HG03457 (cell line): Measurements from ENCODE around the gene PIBF1.
"Not testable (repeated sequence)": the region's sequence is repeated elsewhere in the genome, so short reads cannot be mapped to it uniquely, and the experiment has no call there.

Source experiments
- ATAC-seq: cut with Tn5 transposase; IDR thresholded peaks from one replicate; pipeline ENCODE4 v1.9.1; 2021; ENCODE audit warnings: moderate number of reproducible peaks; ENCODE audit not compliant: unreplicated experiment

The PIBF1 gene

GRCh38 chr13:72901546-72901945 lies 119.6 kb downstream of the PIBF1 start:
- not testable (repeated sequence) for ATAC-seq

- ATAC-seq: no peak
These were observed 126.5 kb downstream of the PIBF1 start for GRCh38 chr13:72908416-72908815.

- ATAC-seq: no peak
These were observed 130.0 kb downstream of the PIBF1 start for GRCh38 chr13:72911981-72912380.

- no peak for ATAC-seq
These were observed 138.2 kb downstream of the PIBF1 start for GRCh38 chr13:72920097-72920496.

GRCh38 chr13:72931311-72931710 lies 149.4 kb downstream of the PIBF1 start:
- ATAC-seq: no peak

- ATAC-seq: no peak
These were observed 150.3 kb downstream of the PIBF1 start for GRCh38 chr13:72932250-72932649.

- ATAC-seq: not testable (repeated sequence)
These were observed 164.3 kb downstream of the PIBF1 start for GRCh38 chr13:72946267-72946666.

GRCh38 chr13:72952529-72953141 lies 170.7 kb downstream of the PIBF1 start:
- ATAC-seq: no peak

- ATAC-seq: no peak
These were observed 171.5 kb downstream of the PIBF1 start for GRCh38 chr13:72953391-72953965.

- ATAC-seq: no peak
These were observed 177.7 kb downstream of the PIBF1 start for GRCh38 chr13:72959643-72960042.

- ATAC-seq: no peak
These were observed 178.2 kb downstream of the PIBF1 start for GRCh38 chr13:72960114-72960513.

- no peak for ATAC-seq
These were observed 178.6 kb downstream of the PIBF1 start for GRCh38 chr13:72960541-72960940.

- ATAC-seq: no peak
These were observed 181.8 kb downstream of the PIBF1 start for GRCh38 chr13:72963762-72964161.

- ATAC-seq: no peak
These were observed 188.5 kb downstream of the PIBF1 start for GRCh38 chr13:72970301-72970880.

- ATAC-seq: no peak
These were observed 189.0 kb downstream of the PIBF1 start for GRCh38 chr13:72970956-72971355.

- ATAC-seq: no peak
These were observed 191.3 kb downstream of the PIBF1 start for GRCh38 chr13:72973234-72973633.

GRCh38 chr13:72983085-72983768 lies 201.3 kb downstream of the PIBF1 start:
- no peak for ATAC-seq

GRCh38 chr13:72985610-72986009 lies 203.7 kb downstream of the PIBF1 start:
- ATAC-seq: no peak

- no peak for ATAC-seq
These were observed 204.3 kb downstream of the PIBF1 start for GRCh38 chr13:72986197-72986596.

GRCh38 chr13:72990953-72991352 lies 209.0 kb downstream of the PIBF1 start:
- no peak for ATAC-seq

GRCh38 chr13:72998012-72998411 lies 216.1 kb downstream of the PIBF1 start:
- ATAC-seq: no peak
